ENCODE data around the gene CELSR1. TPM values are rescaled to one million over a fixed set of nuclear protein-coding genes. Genes with fewer than 3 reads are reported as not detected.

Gene CELSR1, protein sequence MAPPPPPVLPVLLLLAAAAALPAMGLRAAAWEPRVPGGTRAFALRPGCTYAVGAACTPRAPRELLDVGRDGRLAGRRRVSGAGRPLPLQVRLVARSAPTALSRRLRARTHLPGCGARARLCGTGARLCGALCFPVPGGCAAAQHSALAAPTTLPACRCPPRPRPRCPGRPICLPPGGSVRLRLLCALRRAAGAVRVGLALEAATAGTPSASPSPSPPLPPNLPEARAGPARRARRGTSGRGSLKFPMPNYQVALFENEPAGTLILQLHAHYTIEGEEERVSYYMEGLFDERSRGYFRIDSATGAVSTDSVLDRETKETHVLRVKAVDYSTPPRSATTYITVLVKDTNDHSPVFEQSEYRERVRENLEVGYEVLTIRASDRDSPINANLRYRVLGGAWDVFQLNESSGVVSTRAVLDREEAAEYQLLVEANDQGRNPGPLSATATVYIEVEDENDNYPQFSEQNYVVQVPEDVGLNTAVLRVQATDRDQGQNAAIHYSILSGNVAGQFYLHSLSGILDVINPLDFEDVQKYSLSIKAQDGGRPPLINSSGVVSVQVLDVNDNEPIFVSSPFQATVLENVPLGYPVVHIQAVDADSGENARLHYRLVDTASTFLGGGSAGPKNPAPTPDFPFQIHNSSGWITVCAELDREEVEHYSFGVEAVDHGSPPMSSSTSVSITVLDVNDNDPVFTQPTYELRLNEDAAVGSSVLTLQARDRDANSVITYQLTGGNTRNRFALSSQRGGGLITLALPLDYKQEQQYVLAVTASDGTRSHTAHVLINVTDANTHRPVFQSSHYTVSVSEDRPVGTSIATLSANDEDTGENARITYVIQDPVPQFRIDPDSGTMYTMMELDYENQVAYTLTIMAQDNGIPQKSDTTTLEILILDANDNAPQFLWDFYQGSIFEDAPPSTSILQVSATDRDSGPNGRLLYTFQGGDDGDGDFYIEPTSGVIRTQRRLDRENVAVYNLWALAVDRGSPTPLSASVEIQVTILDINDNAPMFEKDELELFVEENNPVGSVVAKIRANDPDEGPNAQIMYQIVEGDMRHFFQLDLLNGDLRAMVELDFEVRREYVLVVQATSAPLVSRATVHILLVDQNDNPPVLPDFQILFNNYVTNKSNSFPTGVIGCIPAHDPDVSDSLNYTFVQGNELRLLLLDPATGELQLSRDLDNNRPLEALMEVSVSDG (N-terminal part only)
- total RNA-seq (1.8 and 2.1 TPM in 2 replicates), polyA plus RNA-seq (0.07 and 1.2 TPM in 2 replicates), polyA minus RNA-seq (ENCODE audit: low replicate concordance) (5.7 and 5.9 TPM in 2 replicates)
- polyA plus RNA-seq (2012): 0.13 and 1.4 TPM in 2 replicates

DNA sequence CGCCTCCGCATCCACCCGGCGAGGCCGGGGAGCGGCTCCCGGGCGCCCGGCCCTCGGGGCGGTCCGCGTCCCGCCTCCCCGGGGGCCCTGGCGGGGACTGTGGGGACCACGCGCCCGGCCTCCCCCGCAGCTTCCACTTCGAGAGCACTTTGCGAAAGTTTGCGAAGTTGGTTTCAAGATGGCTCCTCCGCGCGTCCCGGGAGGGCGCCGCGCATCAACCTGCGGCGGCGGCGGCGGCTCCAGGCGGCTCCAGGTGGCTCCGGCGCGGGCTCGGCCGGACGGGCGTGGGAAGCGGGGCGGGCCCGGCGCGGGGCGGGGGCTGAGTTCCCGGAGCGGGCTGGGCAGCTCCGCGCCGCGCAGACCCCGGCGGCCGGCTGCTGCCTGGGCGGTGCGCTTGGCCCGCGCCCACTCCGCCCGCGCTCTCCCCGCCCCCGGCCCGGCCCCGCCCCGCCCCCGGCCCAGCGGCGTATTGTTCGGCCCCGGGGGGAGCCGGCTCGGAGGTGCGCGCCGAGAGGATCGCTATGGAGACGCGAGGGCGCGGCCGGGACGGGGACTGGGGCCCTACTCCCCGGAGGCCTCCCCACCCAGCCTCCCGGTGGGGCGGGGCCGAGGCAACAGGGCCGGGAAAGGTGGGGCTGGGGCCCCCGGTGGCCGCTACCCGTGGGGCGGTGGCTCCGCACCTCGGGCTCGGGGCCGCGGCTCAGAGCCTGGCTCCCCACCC, at the start of gene CELSR1:
Gene CELSR1 (minus strand): TSS at position 396 of the 721 bp plus-strand sequence. CDS start 450 bp downstream, outside the sequence.
- H2AFZ ChIP-seq (ENCODE audit: low read length): no peak within 1 kb of the TSS
- peak within 1 kb of the TSS; percentile 14 to 29 (median 24) for H3K4me3 ChIP-seq (replicated peaks in 1 of 4; ENCODE audit: control extremely low read depth in 1 of 4, insufficient read depth in 1 of 4, low read depth in 3 of 4, low read length in 4 of 4)
- H4K20me1 ChIP-seq (ENCODE audit: control insufficient read depth, extremely low read depth, insufficient read depth, low read length): no peaks in the 10 kb centered on the region
- DNase-seq (ENCODE audit: low read depth in 2 of 2): peak in 1 of 2 donors; percentile 67
- no peaks in the 10 kb centered on the region for H3K27me3 ChIP-seq (ENCODE audit: control insufficient read depth, insufficient read depth, low read length)
- no peak for TF ChIP-seq EZH2 (IDR thresholded peaks at IDR 0.05; ENCODE audit: low read length, missing control alignments)
- TF ChIP-seq, protein P1, sequence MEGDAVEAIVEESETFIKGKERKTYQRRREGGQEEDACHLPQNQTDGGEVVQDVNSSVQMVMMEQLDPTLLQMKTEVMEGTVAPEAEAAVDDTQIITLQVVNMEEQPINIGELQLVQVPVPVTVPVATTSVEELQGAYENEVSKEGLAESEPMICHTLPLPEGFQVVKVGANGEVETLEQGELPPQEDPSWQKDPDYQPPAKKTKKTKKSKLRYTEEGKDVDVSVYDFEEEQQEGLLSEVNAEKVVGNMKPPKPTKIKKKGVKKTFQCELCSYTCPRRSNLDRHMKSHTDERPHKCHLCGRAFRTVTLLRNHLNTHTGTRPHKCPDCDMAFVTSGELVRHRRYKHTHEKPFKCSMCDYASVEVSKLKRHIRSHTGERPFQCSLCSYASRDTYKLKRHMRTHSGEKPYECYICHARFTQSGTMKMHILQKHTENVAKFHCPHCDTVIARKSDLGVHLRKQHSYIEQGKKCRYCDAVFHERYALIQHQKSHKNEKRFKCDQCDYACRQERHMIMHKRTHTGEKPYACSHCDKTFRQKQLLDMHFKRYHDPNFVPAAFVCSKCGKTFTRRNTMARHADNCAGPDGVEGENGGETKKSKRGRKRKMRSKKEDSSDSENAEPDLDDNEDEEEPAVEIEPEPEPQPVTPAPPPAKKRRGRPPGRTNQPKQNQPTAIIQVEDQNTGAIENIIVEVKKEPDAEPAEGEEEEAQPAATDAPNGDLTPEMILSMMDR (conservative IDR thresholded peaks at IDR 0.05 in 1 of 2, IDR thresholded peaks at IDR 0.05 in 1 of 2; ENCODE audit: low read depth in 1 of 2, low read length in 2 of 2): no peak
- no peaks in the 10 kb centered on the region for H3K36me3 ChIP-seq (ENCODE audit: control insufficient read depth, insufficient read depth, low read length)
- H3K9me3 ChIP-seq (ENCODE audit: control insufficient read depth, insufficient read depth, low read depth, low read length): no peaks in the 10 kb centered on the region
- no peaks in the 10 kb centered on the region for H3K79me2 ChIP-seq (ENCODE audit: control insufficient read depth, insufficient read depth, low read length)
- H3K4me2 ChIP-seq (ENCODE audit: extremely low read depth, insufficient read depth, low read length): peak within 1 kb of the TSS; percentile 54
- H3K4me1 ChIP-seq (ENCODE audit: control insufficient read depth, extremely low read depth, insufficient read depth, low read length): no peaks in the 10 kb centered on the region
- no peak within 1 kb of the TSS for H3K27ac ChIP-seq (ENCODE audit: insufficient read depth, low read length)
- no peak within 1 kb of the TSS for H3K9ac ChIP-seq (ENCODE audit: insufficient read depth, low read length)

DNA sequence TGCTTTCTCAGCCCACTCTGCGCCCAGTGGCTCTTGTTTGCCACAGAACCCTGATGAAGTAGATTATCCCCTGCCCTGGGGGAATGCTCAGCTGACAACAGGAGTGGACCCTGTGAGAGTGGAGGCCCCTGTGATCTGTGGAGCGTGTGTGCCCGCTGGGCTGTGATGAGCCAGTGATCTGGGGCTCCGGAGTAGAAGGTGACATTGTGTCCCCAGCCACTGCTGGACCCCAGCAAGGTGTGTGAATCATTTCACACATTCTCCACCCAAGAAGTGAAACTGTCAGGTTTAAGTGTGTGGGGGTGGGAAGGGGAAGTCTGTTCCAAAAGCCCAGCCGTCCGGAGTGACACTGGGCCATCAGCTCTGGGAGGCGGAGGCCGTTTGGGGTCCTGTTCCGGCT, 49.6 kb upstream of the CELSR1 start:
- Histone ChIP-seq H4K20me1 (ENCODE audit: control insufficient read depth, extremely low read depth, insufficient read depth, low read length) (no peaks in the 10 kb centered on the region), H3K9me3 (ENCODE audit: control insufficient read depth, insufficient read depth, low read depth, low read length) (no peaks in the 10 kb centered on the region), H3K27ac (ENCODE audit: insufficient read depth, low read length) (no peak overlapping the region), H3K9ac (ENCODE audit: insufficient read depth, low read length) (no peak overlapping the region), H3K36me3 (ENCODE audit: control insufficient read depth, insufficient read depth, low read length) (no peaks in the 10 kb centered on the region), H3K4me3 (replicated peaks in 1 of 4; ENCODE audit: control extremely low read depth in 1 of 4, insufficient read depth in 1 of 4, low read depth in 3 of 4, low read length in 4 of 4) (no peak overlapping the region), H3K4me1 (ENCODE audit: control insufficient read depth, extremely low read depth, insufficient read depth, low read length) (peaks cover 3% of the 10 kb centered on the region), H3K79me2 (ENCODE audit: control insufficient read depth, insufficient read depth, low read length) (no peaks in the 10 kb centered on the region), H2AFZ (ENCODE audit: low read length) (no peak overlapping the region), H3K27me3 (ENCODE audit: control insufficient read depth, insufficient read depth, low read length) (no peaks in the 10 kb centered on the region), H3K4me2 (ENCODE audit: extremely low read depth, insufficient read depth, low read length) (no peak overlapping the region)
- no peak for DNase-seq (ENCODE audit: low read depth in 2 of 2)
- TF ChIP-seq EZH2 (IDR thresholded peaks at IDR 0.05; ENCODE audit: low read length, missing control alignments): no peak
- TF ChIP-seq, protein P1 (conservative IDR thresholded peaks at IDR 0.05 in 1 of 2, IDR thresholded peaks at IDR 0.05 in 1 of 2; ENCODE audit: low read depth in 1 of 2, low read length in 2 of 2): no peak
